Activated CD4-positive, alpha-beta T cell treated with anti-CD3 and anti-CD28 coated beads, Interleukin-2, amount 10 ng/mL, durations not matched to agents 24 days and 14 days (primary cell): ENCODE data around the gene CLDN4. TPM values are rescaled to one million over a fixed set of nuclear protein-coding genes. Genes with fewer than 3 reads are reported as not detected.
"Not testable (repeated sequence)": the region's sequence is repeated elsewhere in the genome, so short reads cannot be mapped to it uniquely, and the experiment has no call there.

ENCODE experiments used
- DNase-seq: peaks from one replicate; pipeline ENCODE4 v3.0.0; 2022
- H3K27ac Mint-ChIP-seq: one replicate; pipeline ENCODE4 v1.8.0; 2022; ENCODE audit warnings: mild to moderate bottlenecking, mixed read lengths
- H3K27me3 Mint-ChIP-seq: one replicate; pipeline ENCODE4 v1.8.0; 2022; ENCODE audit warnings: mixed read lengths
- H3K36me3 Mint-ChIP-seq: one replicate; pipeline ENCODE4 v1.8.0; 2022; ENCODE audit warnings: low read depth, mild to moderate bottlenecking, mixed read lengths
- H3K4me1 Mint-ChIP-seq: one replicate; pipeline ENCODE4 v1.8.0; 2021; ENCODE audit warnings: mixed read lengths
- H3K4me3 Mint-ChIP-seq: one replicate; pipeline ENCODE4 v1.8.0; 2022; ENCODE audit warnings: mild to moderate bottlenecking, moderate library complexity, mixed read lengths
- H3K9me3 Mint-ChIP-seq: one replicate; pipeline ENCODE4 v1.8.0; 2021; ENCODE audit warnings: mixed read lengths
- intact Hi-C: fragments of 100-400 bp; cut with micrococcal nuclease; formaldehyde crosslinking; loops from one replicate; pipeline ENCODE4 v1.15.1; 2023
- total RNA-seq: library from RNA; stranded (reverse); gene quantifications from 2 replicates; pipeline ENCODE4 v1.2.3, GENCODE V29; 2022

The CLDN4 gene, protein sequence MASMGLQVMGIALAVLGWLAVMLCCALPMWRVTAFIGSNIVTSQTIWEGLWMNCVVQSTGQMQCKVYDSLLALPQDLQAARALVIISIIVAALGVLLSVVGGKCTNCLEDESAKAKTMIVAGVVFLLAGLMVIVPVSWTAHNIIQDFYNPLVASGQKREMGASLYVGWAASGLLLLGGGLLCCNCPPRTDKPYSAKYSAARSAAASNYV
- not detected in 2 replicates for total RNA-seq

GRCh38 chr7:73830681-73831583, at the start of gene CLDN4:
TSS of gene CLDN4 (plus strand) at chr7:73830996. CDS start at chr7:73831202, 206 bp downstream.
- Mint-ChIP-seq H3K9me3 (no peaks in the 10 kb centered on the region), H3K36me3 (no peaks in the 10 kb centered on the region), H3K4me3 (no peak within 1 kb of the TSS), H3K27ac (no peak within 1 kb of the TSS), H3K4me1 (peaks cover 13% of the 10 kb centered on the region), H3K27me3 (peaks cover 14% of the 10 kb centered on the region)
- intact Hi-C loops, result no loop called here
- DNase-seq, result no peak

DNA sequence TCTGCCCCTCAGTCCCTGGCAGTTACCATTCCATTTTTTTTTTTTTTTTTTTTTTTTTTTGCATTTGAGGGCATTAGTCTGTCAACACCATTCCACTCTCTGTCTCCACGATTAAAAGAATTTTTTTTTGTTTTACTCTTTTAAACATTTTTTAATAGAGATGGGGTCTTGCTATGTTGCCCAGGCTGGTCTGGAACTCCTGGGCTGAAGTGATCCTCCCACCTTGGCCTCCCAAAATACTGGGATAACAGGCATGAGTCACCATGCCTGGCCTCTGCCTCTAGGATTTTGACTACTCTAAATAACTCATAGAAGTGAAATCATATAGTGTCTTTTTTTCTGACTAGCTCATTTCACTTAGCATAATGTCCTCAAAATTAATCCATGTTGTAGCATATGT, 44.2 kb upstream of the CLDN4 start:
- Mint-ChIP-seq H3K9me3 (no peaks in the 10 kb centered on the region), H3K4me3 (no peak overlapping the region)
- intact Hi-C loops, result no loop called here

GRCh38 chr7:73787786-73788048, 43.1 kb upstream of the CLDN4 start:
- H3K27ac Mint-ChIP-seq, DNase-seq, H3K36me3 Mint-ChIP-seq, H3K4me1 Mint-ChIP-seq, H3K9me3 Mint-ChIP-seq, H3K27me3 Mint-ChIP-seq, intact Hi-C loops, H3K4me3 Mint-ChIP-seq: not testable (repeated sequence)

More for the DNA sequence above, 44.2 kb upstream of the CLDN4 start:
- no peak for DNase-seq
- Mint-ChIP-seq H3K27ac (no peak overlapping the region), H3K4me1 (no peaks in the 10 kb centered on the region), H3K36me3 (no peaks in the 10 kb centered on the region), H3K27me3 (no peaks in the 10 kb centered on the region)

DNA sequence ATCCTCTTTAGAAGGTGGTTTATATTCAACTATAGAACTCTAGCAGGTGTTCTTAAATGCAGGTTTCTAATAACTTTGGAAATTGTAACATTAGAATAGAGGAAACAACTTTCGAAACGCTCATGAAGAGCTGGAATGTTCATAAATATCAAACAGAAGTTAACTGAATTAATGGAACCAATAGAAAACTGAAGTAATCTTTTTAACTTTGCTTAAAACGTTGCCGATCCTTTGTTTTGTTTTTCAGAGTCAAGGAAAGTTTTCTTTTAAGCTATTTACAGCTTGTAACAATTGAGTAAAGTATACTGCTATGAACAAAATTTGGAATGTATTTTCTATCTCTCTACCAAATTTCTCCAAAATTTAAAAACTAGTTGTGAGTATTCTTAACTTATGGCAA, 41.7 kb upstream of the CLDN4 start:
- intact Hi-C loops, result no loop called here
- Mint-ChIP-seq H3K4me1 (no peaks in the 10 kb centered on the region), H3K4me3 (no peak overlapping the region), H3K27me3 (no peaks in the 10 kb centered on the region), H3K36me3 (no peaks in the 10 kb centered on the region), H3K27ac (no peak overlapping the region), H3K9me3 (no peaks in the 10 kb centered on the region)
- no peak for DNase-seq

DNA sequence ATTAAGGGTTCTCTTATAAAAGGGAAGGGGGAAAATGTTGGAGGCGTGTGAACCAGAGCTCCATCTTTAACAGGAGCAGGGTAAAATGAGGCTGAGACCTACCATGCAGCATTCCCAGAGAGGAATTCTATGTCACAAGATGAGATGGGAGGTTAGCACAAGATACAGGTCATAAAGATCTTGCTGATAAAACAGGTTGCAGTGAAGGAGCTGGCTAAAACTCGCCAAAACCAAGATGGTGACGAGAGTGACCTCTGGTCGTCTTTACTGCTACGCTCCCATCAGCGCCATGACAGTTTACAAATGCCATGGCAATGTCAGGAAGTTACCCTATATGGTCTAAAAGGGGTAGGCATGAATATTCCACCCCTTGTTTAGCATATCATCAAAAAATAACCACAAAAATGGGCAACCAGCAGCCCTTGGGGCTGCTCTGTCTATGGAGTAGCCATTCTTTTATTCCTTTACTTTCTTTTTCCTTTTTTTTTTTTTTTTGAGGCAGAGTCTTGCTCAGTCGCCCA, 39.6 kb upstream of the CLDN4 start:
- H3K9me3 Mint-ChIP-seq, H3K27ac Mint-ChIP-seq, H3K27me3 Mint-ChIP-seq, H3K4me3 Mint-ChIP-seq, H3K4me1 Mint-ChIP-seq, H3K36me3 Mint-ChIP-seq, intact Hi-C loops, DNase-seq: not testable (repeated sequence)

- H3K27ac Mint-ChIP-seq, H3K27me3 Mint-ChIP-seq, H3K4me3 Mint-ChIP-seq, H3K4me1 Mint-ChIP-seq, H3K9me3 Mint-ChIP-seq, DNase-seq, intact Hi-C loops, H3K36me3 Mint-ChIP-seq: not testable (repeated sequence)
Measured at GRCh38 chr7:73795188-73795587, 35.6 kb upstream of the CLDN4 start.

- H3K27me3 Mint-ChIP-seq, H3K9me3 Mint-ChIP-seq, H3K4me3 Mint-ChIP-seq, H3K4me1 Mint-ChIP-seq, DNase-seq, H3K36me3 Mint-ChIP-seq, intact Hi-C loops, H3K27ac Mint-ChIP-seq: not testable (repeated sequence)
Measured at GRCh38 chr7:73796656-73797055, 34.1 kb upstream of the CLDN4 start.

GRCh38 chr7:73797176-73797575, 33.6 kb upstream of the CLDN4 start:
- H3K36me3 Mint-ChIP-seq, H3K9me3 Mint-ChIP-seq, H3K27me3 Mint-ChIP-seq, H3K4me3 Mint-ChIP-seq, DNase-seq, intact Hi-C loops, H3K27ac Mint-ChIP-seq, H3K4me1 Mint-ChIP-seq: not testable (repeated sequence)

- H3K27ac Mint-ChIP-seq, result no peak overlapping the region
- DNase-seq, result no peak
- H3K4me1 Mint-ChIP-seq, result no peaks in the 10 kb centered on the region
- intact Hi-C loops, result no loop called here
- H3K36me3 Mint-ChIP-seq, result no peaks in the 10 kb centered on the region
- peaks cover 5% of the 10 kb centered on the region for H3K27me3 Mint-ChIP-seq
- no peak overlapping the region for H3K4me3 Mint-ChIP-seq
- H3K9me3 Mint-ChIP-seq, result no peaks in the 10 kb centered on the region
Measured at GRCh38 chr7:73799282-73800141, 31.3 kb upstream of the CLDN4 start.

- Mint-ChIP-seq H3K36me3 (no peaks in the 10 kb centered on the region), H3K4me3 (no peak overlapping the region), H3K27ac (no peak overlapping the region), H3K9me3 (no peaks in the 10 kb centered on the region), H3K4me1 (no peaks in the 10 kb centered on the region), H3K27me3 (peaks cover 11% of the 10 kb centered on the region)
- no peak for DNase-seq
- intact Hi-C loops, result no loop called here
Measured at GRCh38 chr7:73801577-73801976, 29.2 kb upstream of the CLDN4 start.

DNA sequence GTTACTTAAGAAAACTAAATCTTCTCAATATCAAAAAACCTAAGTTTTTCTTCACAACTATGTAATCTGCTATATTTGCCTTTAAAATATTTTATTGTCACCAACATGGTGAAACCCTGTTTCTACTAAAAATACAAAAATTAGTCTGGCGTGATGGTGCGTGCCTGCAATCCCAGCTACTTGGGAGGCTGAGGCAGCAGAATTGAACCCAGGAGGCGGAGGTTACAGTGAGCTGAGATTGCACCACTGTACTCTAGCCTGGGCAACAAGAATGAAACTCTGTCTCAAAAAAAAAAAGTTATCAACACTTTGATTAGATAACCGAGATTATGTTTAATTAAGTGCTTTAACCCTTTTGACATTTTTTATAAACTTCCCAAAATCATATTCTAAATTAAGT, 28.3 kb upstream of the CLDN4 start:
- H3K27ac Mint-ChIP-seq, result no peak overlapping the region
- H3K4me3 Mint-ChIP-seq, result no peak overlapping the region
- no peaks in the 10 kb centered on the region for H3K4me1 Mint-ChIP-seq
- intact Hi-C loops, result no loop called here
- no peaks in the 10 kb centered on the region for H3K36me3 Mint-ChIP-seq
- no peak for DNase-seq
- H3K27me3 Mint-ChIP-seq, result peaks cover 11% of the 10 kb centered on the region
- no peaks in the 10 kb centered on the region for H3K9me3 Mint-ChIP-seq

GRCh38 chr7:73809467-73809951, 21.3 kb upstream of the CLDN4 start:
- Mint-ChIP-seq H3K27me3 (peaks cover 11% of the 10 kb centered on the region), H3K27ac (no peak overlapping the region), H3K4me1 (peaks cover 1% of the 10 kb centered on the region), H3K4me3 (no peak overlapping the region), H3K9me3 (no peaks in the 10 kb centered on the region), H3K36me3 (no peaks in the 10 kb centered on the region)
- DNase-seq, result no peak
- intact Hi-C loops, result no loop called here

- H3K27ac Mint-ChIP-seq, result no peak overlapping the region
- H3K4me1 Mint-ChIP-seq, result peaks cover 1% of the 10 kb centered on the region
Measured at GRCh38 chr7:73810998-73811360, 19.8 kb upstream of the CLDN4 start.

GRCh38 chr7:73811760-73812168, 19.0 kb upstream of the CLDN4 start:
- Mint-ChIP-seq H3K36me3 (no peaks in the 10 kb centered on the region), H3K9me3 (no peaks in the 10 kb centered on the region), H3K27me3 (peaks cover 5% of the 10 kb centered on the region), H3K4me1 (peaks cover 1% of the 10 kb centered on the region), H3K4me3 (no peak overlapping the region), H3K27ac (no peak overlapping the region)
- intact Hi-C loops, result loop anchor here (1.0 to 2.0 kb wide), 3 partner anchors 37 to 44 kb away; no protein-coding TSS in a partner anchor
- peak; percentile 86 for DNase-seq

More at GRCh38 chr7:73810998-73811360, 19.8 kb upstream of the CLDN4 start:
- no peaks in the 10 kb centered on the region for H3K9me3 Mint-ChIP-seq
- no peaks in the 10 kb centered on the region for H3K36me3 Mint-ChIP-seq
- intact Hi-C loops, result loop anchor here (1.0 to 2.0 kb wide), 3 partner anchors 36 to 44 kb away; no protein-coding TSS in a partner anchor
- peaks cover 5% of the 10 kb centered on the region for H3K27me3 Mint-ChIP-seq
- DNase-seq, result no peak
- no peak overlapping the region for H3K4me3 Mint-ChIP-seq
